Loucy (cell line): Measurements from ENCODE around the gene MCM3AP.
A peak's percentile ranks its signal among the peaks of the same experiment; 100 is the strongest.

Experiments
- EZH2phosphoT487 ChIP-seq: fragments of 200-600 bp; IDR thresholded peaks from 2 replicates; pipeline ENCODE4 v1.6.1; 2018; ENCODE audit warnings: antibody characterized with exemption, mild to moderate bottlenecking, moderate library complexity, borderline replicate concordance
- TF ChIP-seq, protein P1 (sequence below): fragments of 200-600 bp; sonication (generic); conservative IDR thresholded peaks from 2 replicates; pipeline ENCODE4 v1.5.1; 2014; ENCODE audit warnings: mild to moderate bottlenecking, antibody characterized with exemption, low read length

DNA sequence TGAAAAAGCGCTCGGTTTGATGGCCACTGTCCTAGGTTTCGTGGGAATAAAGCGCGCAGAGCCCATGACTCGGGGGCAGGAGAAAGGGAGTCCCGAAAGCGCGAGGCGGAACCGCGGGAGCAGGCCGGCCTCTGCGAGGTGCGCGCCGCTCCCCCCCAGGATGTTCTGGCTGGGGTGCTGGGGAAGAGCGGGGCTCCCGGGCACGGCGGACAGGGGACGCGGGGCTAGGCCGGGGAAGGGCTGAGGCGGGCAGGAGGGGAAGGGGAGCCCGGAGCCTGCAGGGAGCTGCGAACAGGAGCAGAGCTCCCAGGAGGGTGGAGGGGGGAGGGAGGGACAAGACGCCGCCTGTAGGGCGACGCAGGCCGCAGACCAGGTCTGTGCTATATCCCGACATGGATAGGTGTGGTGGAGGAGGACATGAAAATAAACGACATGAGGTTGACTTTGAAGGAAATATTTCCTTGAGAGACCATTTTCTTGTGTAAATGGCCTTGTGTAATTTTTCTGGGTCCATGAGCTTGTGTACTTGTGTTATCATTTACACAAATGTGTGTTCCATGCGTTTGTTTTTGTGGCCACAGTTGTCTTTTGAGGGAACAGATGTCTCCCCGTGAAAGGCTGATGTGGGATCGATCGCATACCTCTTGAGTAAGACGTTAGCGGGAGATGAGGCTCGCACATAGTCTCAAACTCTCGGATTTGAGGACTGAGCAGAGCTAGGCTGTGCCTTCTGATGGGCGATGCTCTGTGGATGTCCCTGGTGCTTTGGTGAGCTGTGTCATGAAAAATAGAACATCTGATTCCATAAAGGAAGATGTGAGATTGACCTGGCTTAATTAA lies 39.9 kb upstream of the MCM3AP start:
- no peak for TF ChIP-seq EZH2phosphoT487
- TF ChIP-seq, protein P1, sequence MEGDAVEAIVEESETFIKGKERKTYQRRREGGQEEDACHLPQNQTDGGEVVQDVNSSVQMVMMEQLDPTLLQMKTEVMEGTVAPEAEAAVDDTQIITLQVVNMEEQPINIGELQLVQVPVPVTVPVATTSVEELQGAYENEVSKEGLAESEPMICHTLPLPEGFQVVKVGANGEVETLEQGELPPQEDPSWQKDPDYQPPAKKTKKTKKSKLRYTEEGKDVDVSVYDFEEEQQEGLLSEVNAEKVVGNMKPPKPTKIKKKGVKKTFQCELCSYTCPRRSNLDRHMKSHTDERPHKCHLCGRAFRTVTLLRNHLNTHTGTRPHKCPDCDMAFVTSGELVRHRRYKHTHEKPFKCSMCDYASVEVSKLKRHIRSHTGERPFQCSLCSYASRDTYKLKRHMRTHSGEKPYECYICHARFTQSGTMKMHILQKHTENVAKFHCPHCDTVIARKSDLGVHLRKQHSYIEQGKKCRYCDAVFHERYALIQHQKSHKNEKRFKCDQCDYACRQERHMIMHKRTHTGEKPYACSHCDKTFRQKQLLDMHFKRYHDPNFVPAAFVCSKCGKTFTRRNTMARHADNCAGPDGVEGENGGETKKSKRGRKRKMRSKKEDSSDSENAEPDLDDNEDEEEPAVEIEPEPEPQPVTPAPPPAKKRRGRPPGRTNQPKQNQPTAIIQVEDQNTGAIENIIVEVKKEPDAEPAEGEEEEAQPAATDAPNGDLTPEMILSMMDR = peak; percentile 35
